Activated naive CD8-positive, alpha-beta T cell treated with anti-CD3 and anti-CD28 coated beads, Interleukin-2, amount 50 U/mL, for 16 hours (primary cell): ENCODE measurements around the gene RNU11.
"Not testable (repeated sequence)": the region's sequence is repeated elsewhere in the genome, so short reads cannot be mapped to it uniquely, and the experiment has no call there.

Experiments
- DNase-seq: peaks from one replicate; pipeline ENCODE4 v3.0.0-alpha.2; 2020; ENCODE audit warnings: low read depth, low spot score

Gene RNU11

DNA sequence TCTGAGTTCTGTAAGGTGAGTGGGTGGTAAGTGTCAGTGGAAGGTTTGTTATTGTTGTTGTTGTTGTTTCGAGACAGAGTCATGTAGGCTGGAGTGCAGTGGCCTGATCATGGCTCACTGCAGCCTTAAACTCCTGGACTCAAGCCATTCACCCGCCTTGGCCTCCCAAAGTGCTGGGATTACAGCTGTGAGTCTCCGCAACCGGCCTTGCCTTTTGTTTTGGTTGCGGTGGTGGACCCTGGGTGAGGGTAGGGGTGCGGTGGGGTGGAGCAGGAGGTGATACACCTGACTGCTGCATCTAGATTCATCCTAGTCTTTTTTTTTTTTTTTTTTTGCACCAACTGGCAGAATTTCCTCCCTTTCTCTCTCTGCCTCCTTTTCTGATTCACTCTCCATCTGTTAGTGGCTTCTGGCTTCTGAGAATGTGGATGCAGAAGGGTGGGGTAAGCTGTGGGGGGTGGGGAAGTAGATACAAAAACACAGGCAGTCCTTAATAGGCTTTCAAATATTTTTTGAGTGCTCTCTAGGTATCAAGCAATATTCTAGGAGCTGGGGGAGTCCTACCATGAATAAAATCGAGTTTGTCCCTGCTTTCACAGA lies 15.6 kb downstream of the RNU11 start:
- no peak for DNase-seq

DNA sequence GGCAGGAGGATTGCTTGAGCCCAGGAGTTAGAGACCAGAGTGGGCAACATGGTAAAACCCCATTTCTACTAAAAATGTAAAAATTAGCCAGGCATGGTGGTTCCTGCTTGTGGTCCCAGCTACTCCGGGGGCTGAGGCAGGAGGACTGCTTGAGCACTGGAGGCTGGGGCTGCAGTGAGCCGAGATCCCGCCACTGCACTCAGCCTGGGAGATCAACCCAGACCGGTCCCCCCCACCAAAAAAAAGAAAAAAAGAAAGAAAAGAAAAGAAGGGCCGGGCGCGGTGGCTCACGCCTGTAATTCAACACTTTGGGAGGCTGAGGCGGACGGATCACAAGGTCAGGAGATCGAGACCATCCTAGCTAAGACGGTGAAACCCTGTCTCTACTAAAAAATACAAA lies 18.4 kb downstream of the RNU11 start:
- no peak for DNase-seq

DNA sequence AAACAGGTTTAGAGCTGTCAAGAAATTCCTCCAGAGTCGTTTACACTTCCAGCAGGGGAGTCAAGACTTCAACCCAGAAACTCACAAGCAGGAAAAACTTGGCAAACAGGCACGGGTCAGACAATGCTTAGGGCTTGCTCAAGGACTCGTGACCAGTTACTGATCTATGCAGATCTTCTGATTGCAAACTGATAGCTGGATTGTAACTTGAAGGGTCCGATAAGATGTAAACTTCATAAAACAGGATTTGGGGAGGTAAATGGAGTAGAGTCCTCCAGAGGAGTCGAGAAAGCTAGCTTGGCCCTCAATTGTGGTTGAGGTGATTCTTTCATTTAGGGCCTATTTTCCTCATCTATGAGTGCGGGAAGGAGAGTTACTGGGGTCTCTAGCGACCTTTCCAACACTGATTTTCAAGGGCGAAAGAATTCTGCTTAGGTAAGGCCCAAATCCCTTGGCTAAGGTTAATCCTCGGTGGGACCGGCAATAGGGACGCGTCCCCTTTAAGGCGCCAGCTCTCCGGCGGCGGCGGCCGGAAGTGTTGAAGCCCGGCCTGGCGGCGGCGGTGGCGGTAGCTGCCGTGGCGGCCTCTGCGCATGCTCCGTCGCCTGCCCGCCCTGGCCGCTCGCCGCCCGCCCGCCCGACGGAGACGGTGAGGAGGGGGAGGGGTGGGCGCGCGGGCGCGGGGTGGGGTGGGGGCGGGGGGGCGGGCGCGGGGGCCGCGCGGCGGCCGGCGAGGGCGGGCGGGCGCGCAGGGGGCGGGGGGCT lies 20.0 kb downstream of the RNU11 start, which contains the start of gene GMEB1:
Gene GMEB1, plus strand, starts transcription at position 594 of the 765 bp plus-strand sequence. CDS start 14,829 bp downstream, outside the sequence.
- DNase-seq = peak; percentile 68

DNA sequence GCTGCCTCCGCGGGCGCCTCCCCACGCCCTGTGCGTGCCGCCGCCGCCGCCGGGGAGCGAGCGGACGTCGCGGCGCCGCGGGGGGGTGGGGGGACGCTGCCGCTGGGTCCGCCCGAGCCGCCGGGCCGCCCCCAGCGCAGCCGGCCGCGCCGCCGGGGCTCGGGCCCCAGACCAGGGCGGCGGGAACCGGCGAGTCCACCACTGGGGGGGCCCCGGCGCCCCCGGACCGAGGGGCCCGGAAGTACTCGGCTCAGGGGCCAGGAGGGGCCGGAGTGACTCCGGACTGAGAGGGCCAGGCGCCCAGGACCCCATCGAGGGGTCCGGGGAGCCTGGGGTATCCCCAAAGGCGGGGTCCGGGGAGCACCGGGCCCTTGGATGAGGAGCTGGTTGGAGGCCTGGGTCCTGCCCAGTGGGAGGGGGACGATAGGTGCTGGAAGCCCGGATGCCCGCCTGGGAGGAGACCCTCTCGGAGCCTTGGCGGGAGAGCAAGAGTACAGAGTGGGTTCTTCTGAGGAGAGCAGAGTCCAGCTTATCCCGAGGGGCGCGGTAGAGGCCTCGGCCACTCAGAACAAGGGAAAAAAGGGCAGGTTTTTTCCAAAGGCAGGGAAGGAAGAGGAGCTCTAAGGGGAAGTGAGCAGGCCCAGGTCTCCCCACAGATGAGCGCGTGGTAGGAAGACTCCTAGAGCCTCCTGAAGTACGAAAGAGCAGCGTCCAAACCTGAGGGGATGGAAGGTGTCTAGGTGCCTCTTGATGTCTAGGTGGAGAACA lies 20.7 kb downstream of the RNU11 start:
- peak; percentile 50 for DNase-seq

DNA sequence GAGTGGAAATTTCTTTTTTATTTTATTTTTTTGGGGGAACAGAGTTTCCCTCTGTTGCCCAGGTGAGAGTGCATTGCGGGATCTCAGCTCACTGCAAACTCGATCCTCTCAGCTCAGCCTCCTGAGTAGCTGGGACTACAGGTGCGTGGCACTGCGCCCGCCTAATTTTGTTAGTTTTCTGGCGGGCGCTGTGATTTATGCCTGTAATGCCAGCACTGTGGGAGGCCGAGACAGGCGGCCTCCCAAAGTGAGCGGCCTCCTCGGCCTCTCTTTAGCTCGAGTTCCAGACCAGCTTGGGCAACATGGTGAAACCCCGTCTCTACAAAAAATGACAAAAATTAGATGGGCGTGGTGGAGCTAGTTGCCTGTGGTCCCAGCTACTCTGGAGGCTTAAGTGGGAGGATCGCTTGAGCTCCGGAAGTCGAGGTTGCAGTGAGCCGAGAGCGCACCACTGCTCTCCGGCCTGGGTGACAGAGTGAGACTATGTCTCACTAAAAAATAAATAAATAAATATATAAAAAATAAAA lies 22.9 kb downstream of the RNU11 start:
- no peak for DNase-seq

DNA sequence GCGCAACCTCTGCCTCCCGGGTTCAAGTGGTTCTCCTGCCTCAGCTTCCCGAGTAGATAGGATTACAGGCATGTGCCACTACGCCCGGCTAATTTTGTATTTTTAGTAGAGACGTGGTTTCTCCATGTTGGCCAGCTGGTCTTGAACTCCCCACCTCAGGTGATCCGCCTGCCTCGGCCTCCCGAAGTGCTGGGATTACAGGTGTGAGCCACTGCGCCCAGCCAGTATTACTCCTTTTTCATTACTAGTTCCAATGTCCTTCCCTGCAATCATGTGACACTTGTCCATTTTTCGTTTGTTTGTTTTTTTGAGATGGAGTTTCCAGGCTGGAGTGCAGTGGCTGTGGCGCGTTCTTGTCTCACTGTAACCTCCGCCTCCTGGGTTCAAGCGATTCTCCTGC lies 24.6 kb downstream of the RNU11 start:
- DNase-seq = not testable (repeated sequence)

DNA sequence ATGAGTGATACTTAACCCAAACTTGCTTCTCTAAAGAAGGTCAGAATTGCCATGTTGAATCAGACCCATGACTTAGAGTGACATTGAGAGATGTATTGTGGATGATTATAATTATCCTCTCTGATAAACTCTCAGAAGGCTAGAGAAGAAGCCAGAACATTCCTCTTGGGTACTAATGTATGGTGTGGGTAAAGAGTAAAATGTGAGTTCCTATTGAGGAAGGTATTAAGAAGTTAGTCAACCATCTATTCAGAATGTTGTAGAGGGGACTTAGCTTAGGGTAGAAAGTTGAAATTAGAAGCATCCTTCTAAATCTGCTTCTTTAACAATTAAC lies 27.5 kb downstream of the RNU11 start:
- no peak for DNase-seq

DNA sequence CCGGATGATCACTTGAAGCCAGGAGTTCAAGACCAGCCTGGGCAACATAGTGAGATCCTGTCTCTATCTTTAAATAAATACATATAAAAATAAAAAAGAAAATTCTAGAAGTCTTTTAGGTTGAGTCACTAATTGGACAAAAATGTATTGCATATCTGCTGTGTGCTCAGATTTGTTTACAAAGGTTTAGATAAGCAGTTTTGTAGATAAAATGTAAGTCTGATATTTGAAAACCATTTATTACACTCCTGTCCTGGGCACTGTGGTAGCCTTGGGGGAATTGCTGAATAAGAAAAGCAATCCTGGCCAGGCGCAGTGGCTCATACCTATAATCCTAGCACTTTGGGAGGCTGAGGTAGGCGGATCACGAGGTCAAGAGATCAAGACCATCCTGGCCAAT lies 31.8 kb downstream of the RNU11 start:
- DNase-seq = no peak

DNA sequence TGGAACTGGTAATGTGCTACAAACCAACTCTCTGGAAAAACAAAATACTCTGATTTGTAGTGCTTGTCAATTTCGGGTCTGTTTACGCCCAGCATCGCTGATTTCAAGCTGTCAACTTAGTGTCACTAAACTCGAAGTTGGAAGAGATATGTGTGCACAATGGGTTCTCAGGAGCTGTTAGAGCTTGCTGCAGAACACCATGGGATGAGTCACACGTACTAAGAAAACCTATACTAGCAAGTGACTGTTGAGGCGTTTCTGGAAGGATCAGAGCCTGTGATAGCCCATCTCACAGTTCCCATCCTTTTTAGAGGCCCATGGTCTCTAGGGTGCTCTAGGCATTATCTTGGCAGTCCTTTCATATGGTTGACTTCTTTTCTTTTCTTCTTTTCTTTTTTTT lies 34.4 kb downstream of the RNU11 start:
- DNase-seq = no peak

DNA sequence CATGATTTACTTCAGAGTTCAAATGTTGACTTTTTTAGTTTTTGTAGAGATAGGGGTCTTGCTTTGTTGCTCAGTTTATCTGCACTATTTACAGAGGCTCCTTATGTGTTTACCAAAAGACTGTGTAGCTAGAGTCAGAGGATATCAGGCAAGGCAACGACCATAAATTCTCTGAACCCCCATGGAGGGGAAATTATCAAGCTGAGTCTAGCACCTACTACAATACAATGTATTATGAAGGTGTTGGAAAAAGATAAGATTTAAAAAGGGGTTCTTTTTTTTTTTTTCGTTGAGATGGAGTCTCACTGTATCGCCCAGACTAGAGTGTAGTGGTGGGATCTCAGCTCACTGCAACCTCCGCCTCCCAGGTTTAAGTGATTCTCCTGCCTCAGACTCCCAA lies 36.5 kb downstream of the RNU11 start:
- DNase-seq = no peak

DNA sequence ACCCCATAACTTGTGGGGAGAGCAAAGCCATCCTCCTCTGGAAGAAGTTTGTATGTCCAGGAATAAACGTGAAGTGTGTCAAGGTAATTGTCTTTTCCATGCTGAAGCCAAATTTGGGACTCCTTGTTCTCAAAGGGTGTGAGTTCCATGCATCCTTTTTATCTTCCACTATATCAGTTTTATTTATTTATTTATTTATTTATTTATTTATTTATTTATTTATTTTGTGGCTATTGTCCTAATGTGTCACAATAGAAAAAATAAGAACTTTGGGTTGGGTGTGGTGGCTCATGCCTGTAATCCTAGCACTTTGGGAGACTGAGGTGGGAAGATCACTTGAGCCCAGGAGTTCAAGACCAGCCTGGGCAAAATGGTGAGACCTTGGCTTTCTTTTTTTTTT lies 43.2 kb downstream of the RNU11 start:
- DNase-seq = not testable (repeated sequence)
